NCI-H2107 treated with DMSO at 0.1 percent for 48 hours (cell line): ENCODE results near the gene PTOV1.

Source experiments
- DNase-seq: peaks from one replicate; lab custom pipeline; 2025; ENCODE audit not compliant: unreplicated experiment; lab: John Stamatoyannopoulos, UW

Gene PTOV1

DNA sequence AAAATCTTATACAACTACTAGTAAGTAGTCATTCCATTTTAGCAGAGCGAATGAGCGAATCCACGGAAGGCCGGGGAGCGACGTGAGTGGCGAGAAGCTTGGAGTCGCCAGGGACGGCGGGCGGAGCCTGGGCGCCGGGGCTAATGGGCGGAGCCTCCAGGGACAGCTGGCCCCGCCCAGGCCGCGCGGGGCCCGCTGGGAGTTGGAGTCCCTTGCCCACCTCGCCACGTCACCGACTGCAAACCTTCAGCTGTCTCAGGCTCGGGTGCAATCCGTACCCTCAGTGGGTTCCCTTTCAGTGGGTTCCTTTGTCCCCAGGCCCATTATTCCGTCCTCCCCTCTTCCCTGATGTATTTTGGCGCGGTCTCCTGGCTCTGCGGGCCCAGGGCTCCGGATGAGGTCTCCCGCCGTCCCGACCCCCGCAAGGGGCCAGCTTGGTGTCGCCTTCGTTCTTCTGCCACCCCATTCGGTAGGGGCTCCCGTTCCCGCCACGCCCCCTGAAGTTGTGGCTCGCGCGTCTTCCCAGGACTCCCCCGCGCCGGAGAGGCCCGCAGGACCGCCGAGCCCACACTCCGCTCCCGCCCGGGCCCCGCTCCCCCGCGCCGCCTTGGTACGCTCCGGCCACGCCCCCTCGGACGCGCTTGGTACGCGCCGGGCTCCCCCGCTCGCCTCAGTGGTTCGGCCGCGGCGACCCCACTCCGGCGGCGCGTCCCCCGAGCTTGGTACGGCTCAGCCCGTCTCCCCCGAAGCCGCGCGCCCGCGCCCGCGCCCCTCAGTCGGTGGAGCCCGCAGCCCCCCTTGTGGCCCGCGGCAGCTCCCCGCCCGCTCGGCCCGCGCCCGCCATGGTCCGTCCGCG, at the start of gene PTOV1:
TSS of gene PTOV1 (plus strand) at position 673 of the 856 bp plus-strand sequence.
- DNase-seq: peak; percentile 81

DNA sequence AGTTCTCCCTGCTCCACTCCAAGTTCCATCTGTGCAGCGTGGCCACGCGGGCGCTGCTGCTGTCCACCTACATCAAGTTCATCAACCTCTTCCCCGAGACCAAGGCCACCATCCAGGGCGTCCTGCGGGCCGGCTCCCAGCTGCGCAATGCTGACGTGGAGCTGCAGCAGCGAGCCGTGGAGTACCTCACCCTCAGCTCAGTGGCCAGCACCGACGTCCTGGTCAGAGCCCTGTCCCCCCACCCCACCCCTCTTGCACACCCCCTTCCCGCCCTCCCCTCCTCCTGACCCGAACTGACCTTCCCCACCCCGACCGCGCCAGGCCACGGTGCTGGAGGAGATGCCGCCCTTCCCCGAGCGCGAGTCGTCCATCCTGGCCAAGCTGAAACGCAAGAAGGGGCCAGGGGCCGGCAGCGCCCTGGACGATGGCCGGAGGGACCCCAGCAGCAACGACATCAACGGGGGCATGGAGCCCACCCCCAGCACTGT, 49.5 kb upstream of the PTOV1 start:
- no peak for DNase-seq

DNA sequence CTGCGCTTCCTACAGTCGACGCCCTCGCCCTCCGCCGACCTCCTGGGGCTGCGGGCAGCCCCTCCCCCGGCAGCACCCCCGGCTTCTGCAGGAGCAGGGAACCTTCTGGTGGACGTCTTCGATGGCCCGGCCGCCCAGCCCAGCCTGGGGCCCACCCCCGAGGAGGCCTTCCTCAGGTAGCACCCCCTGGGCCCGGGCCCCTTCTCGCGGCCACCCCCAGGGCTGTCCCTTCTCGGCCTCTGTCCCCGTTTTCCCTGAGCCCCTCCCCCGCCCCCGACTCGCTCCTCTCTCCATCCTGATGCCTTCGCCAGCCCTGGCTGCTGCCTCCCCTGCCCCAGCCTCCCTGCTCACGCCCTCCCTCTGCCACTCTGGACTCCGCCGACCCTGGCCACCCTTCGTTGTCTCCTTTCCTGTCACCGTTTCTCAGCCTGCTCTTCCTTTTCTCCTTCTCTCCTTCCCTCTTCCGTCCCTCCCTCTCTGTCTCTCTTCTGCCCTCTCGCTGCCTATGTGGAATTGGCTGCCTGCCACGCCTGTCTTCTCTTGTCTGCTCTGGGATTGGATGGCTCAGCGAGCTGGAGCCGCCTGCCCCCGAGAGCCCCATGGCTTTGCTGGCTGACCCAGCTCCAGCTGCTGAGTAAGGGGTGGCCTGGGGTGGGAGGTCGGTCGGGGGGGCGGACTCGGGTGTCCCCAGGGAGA, 48.8 kb upstream of the PTOV1 start:
- DNase-seq: peak; percentile 69

DNA sequence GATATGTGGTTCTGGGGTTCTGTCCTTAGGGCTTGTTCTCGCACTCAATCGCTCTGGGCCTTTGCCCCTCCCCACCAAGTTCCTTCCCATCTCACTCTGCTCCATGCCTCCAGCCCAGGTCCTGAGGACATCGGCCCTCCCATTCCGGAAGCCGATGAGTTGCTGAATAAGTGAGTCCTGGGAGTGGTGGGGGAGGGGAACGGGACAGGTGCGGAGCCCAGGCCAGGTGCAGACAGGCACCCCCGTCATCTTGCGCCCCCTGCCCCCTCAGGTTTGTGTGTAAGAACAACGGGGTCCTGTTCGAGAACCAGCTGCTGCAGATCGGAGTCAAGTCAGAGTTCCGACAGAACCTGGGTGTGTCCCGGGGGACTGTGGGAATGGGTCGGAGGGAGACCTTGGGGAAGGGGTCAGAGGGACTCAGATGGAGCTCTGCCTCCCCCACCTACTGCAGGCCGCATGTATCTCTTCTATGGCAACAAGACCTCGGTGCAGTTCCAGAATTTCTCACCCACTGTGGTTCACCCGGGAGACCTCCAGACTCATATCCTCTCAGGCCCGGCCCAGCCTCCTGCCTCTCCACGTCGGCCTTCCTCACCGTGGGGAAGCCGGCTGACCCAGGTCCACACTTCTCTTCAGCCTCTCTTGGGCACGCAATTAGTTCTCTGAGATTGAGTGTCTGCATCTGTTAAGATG, 48.0 kb upstream of the PTOV1 start:
- DNase-seq: no peak

DNA sequence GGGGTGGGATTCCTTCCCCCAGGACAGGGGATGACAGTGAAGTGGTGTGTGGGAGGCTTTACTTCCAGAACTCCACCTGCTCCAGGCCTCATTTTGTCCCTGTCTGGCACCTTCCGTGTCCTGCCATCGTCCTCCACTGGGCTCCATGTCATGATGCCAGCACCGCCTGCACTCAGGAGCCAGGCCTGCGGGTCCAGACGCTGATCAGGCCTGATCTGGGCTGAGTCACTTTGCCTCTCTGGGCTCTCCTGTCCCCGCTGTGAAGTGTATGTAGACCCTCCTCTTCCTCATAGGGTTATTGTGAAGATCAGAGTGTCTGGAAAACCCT, 47.5 kb upstream of the PTOV1 start:
- DNase-seq: no peak

DNA sequence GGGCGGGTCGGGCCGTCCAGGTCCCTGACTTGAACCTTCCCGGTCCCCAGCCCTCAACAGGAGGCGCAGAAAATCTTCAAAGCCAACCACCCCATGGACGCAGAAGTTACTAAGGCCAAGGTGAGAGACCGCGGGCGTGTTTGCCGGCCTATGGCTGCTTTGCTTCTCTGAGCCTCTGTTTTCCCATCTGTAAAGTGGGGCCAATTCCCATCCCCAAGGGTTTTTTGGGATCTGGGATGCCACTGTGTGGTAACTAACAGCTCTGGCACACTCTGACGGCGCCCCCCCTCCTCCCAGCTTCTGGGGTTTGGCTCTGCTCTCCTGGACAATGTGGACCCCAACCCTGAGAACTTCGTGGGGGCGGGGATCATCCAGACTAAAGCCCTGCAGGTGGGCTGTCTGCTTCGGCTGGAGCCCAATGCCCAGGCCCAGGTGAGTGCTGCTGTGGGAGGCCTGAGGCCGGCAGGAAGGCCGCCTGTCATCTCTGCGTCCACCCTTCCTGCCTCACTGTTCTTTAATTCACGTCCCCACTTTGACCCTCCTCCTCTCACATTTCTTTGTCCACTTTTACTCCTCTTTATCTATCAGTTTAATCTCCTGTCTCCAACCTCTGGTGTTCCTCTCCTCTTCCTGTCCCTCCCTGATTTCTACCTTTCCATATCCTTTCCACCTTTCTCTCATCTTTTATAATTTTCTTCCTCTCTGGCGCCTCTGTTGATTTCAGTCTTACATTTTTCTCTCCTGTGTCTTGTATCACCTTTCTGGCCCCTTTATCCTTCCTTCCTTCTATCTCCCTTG, 44.9 kb upstream of the PTOV1 start:
- DNase-seq: no peak

DNA sequence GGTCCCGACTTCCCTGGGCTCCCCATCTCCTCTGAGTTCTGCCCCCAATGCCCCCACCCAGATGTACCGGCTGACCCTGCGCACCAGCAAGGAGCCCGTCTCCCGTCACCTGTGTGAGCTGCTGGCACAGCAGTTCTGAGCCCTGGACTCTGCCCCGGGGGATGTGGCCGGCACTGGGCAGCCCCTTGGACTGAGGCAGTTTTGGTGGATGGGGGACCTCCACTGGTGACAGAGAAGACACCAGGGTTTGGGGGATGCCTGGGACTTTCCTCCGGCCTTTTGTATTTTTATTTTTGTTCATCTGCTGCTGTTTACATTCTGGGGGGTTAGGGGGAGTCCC, 44.4 kb upstream of the PTOV1 start:
- DNase-seq: no peak

DNA sequence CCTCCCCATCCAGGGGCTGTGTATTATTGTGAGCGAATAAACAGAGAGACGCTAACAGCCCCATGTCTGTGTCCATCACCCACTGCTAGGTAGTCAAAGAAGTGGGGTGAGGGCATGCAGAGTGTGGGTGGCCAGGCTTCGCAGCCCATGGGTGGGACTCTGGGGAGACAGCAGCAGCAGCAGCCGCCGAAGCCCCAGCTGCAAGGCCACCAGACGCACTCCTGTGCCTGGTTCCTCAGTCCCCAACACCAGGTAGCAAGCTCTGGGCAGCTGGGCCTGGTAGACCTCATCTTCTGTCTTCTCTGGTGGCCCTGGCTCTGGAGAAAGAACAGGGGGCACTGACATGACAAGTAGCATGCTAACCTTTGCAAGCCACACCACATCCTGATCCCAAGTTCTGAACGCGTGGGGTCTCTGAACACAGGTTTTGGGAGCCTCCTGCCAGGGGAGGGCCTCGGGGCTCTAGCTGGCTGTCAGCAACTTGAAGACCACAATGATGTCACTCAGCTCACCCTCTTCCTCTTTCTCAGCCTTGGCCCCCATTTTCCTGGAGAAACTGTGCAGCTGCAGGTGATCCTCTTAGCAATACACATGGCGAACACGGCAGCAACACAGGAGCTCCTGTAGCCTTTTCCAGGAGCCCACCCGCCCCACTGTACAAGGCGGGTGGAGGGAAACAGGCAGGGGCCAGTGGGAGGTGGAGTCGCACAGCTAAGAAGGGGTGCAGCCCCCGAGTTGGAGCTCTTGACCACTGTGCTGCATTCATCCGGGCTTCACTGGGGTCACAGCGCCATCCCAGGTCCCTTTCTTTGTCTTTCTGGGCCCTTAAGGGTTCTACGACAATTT, 43.7 kb upstream of the PTOV1 start:
- DNase-seq: no peak

DNA sequence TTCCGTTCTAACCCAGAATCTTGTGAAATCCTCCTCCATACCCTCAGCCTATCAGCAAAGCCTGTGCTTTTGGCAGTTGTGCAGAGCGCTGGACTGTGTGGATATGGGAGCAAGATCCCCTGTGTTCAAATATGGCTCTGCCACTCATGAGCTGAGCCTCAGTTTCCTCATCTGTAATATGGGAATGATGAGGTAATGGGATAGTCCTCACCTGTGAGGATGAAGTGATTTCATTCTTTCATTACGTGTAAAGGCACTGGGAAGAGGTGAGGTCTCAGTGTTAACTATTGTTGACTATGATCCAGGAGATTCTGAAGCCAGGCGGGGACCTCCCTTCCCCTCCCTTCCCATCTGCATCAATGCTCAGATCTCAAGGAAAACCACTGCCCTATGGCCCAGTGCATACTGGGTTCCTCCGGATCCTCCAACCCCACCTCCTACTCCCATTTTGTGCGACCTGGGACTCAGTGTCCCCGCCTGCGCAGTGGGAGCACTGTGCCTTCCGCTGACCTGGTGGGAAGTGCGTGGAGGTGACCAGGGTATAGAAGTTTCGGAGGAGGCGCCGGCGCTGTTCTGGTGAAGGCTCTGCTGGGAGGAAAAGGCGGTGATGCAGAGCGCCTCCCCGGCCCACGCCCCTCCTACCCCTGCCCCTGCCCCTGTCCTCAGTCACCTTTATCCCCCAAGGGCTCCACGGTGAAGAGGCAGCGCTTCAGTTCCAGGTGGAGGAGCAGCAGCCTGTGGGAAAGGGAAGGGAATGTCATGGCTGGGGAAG, 42.9 kb upstream of the PTOV1 start:
- no peak for DNase-seq

DNA sequence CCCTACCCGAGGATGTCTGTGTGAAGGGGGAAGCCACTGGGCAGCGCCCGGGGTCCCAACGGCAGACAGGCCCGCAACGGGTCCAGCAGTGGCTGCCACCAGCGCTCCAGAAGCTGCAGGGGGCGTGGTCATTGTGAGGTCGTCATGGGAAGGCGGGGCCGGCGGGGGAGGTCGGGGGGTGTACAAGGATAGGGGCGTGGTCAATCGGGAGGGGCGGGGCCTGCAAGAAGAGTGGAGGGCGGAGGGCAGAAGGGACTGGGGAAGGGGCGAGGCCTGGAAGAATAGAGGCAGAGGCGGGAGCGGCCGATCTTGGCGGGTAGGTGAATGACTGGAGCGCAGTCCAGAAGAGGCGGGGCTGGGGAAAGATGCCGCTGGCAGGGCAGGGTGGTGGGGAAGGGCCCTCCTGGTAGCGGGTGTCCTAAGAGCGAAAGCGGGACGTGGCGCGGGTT, 42.2 kb upstream of the PTOV1 start:
- peak; percentile 58 for DNase-seq

DNA sequence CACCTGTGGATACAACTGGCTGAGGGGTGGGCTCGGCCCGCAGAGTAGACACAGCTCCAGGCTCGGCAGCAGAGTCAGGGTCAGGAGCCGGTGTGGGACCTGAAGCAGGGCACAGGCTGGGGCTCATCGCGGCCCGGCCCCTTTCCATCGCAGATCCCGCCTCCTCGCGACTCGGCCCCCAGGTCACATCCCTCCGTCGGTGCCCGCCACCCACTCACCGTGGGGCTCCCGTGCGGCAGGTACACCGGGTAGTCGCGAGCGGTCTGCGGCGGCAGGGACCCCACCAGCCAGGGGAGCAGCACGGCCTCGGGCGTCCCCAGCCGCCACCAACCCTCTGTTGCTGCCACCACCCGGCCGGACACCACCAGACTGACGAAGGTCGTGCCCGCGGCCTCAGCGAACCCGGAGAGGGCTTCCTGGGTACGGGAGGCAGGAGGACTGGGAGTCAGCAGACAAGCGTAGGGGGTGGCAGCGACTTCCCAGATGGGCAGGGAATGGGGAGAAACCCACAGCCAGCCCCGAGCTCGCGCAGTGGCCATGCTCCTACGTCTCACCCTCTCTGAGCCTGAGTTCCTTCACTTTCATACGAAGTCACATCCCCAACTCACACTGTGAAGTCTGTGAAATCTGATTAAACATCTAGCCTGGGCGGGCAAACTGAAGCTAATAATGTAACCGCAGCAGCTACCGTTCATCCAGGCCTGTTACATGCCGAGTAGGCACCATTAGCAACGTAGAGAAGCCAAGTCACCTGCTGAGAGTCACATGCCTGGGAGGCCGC, 41.6 kb upstream of the PTOV1 start:
- peak; percentile 85 for DNase-seq

DNA sequence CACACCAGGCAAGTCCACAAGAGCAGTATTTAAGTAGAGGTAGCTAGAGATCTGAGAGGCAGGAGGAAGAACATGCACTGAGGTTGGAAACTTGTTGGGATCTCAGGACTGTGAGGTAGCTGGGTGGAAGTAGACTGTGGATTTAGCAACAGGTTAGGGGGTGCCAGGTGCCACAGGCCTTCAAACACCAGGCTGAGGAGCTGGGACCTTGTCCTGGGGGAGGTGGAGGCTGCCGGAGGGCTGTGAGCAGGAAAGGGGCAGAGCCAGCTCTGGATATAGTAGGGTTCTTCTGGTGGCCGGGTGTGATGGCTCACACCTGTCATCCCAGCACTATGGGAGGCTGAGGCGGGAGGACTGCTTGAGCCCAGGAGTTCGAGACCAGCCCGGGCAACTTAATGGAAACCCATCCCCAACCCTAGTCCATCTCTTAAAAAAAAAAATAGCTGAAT, 41.0 kb upstream of the PTOV1 start:
- no peak for DNase-seq

DNA sequence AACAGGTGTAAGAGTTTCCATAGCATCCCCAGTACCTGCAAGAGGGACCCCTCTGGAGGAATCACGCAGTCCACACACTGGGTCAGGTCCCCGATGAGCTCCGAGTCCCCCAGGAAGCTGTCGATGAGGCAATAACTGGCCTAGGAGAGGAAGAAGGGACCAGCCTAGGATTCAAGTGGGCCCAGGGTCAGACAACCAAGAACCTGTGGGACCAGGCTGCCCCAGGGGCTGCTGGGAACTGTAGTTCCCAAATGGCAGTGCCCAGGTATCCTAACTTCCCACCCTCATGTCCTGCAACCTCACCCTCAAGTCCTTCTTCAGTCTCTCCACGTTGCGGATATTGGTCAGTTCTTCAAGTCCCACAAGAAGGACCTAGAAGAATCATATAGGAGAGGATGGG, 39.6 kb upstream of the PTOV1 start:
- no peak for DNase-seq

DNA sequence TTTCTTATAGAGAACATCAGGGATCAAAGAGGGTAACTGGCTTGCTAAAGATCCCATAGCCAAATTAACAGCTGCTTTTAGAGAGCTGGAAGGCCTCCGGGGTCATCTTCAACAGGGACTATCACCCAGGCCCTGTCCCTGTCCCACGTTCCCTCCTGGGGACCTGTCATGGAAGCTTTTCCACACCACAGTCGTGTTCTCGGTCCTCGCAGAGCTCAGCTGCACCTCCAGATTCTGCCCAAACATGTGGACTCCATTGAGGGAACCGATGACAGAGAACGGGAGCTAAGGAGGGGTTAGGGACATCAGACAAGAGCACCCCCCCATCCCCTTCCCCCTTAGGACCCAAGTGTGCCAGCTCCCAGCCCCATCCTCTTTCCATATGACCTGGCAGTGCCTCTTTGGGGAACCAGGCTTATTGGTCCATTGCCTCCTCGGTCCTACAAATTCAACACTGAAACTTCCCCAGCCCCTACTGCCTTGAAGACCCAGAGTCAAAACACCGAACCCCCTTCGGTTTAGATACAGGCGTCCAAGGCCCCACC, 38.4 kb upstream of the PTOV1 start:
- no peak for DNase-seq

DNA sequence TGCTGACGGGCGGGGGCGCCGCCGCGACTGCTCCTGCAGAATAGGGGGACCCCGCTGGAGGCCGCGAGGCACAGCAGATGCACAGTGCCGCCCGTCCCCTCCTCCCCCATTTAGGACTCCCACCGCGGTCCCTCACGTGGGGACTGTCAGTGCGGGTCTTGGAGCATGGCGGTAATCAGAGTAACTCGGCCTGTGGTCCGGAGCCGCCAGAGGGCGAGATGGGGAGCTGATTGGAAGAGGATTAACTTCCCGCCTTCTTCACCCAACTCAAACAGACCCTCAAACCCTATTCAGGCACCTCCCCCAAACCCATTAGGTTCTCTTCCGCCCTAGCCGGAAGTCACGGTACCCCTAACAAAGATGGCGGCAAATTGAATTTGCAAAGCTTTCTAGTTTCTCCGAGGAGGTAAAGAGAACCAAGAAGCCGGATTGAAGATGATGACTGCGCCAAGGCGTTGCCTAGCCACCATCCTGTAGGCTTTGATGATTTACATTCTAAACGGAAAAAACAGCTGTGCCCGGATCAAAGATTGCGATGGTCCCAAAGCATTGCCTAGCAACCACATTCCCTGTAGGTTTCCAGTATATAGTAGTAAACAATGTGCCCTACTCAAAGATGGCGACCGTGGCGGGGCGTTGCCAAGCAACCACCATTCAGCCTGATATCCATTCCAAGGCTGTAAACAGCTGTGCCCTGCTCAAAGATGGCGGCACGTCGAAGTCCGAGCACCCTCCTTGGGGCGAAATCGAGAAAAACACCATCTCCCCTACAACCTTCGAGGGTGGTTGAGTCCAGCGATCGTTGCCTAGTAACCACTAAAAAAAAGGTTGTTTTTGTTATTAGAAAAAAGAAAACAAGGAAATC, 37.7 kb upstream of the PTOV1 start, which contains the start of gene FUZ:
TSS of gene FUZ (minus strand) at position 296 of the 865 bp plus-strand sequence. CDS start at position 110, 186 bp downstream.
- peak; percentile 98 for DNase-seq

DNA sequence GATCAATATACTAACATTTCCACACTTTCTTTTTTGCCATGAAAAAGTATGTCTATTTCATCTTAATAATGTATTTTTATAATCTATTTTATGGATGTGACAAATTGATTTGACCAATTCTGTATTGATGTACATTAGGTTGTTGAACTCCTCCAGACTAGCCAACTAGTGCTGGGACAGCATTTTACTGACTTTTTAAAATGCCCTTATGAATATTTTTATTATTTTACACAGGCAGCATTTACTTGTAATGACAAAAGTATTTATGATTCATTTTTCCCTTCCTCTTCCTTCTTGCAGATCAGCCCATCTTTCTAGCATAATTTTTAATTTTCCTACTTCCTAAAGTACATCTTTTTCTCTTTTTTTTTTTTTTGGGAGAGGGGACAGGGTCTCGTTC, 36.9 kb upstream of the PTOV1 start:
- no peak for DNase-seq

DNA sequence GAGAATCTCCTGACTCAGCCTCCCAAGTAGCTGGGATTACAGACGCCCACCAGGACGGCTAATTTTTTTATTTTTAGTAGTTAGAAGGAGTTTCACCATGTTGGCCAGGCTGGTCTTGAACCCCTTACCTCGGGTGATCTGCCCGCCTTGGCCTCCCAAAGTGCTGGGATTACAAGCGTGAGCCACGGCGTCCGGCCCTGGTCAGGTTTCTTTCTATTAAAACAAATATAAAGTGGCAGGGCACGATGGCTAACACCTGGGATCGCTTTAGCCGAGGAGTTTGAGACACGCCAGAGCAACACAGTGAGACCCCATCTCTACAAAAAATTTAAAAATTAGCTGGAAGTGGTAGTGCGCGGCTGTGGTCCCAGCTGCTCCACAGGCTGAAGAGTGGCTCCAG, 34.4 kb upstream of the PTOV1 start:
- no peak for DNase-seq
